Effector memory CD8-positive, alpha-beta T cell (primary cell): ENCODE data around the gene NOS3.

Source experiments
- ATAC-seq: fragments of 150-1000 bp; cut with Tn5 transposase; replicated peaks from 2 replicates; pipeline ENCODE4 v1.10.0; 2021; ENCODE audit warnings: mild to moderate bottlenecking, moderate library complexity
- DNase-seq, 3 experiments: peaks; one replicate each; pipeline ENCODE4 v3.0.0; 2021
- H3K27ac Mint-ChIP-seq, 2 donors: one replicate each; pipeline ENCODE4 v1.8.0; 2022; ENCODE audit warnings: mild to moderate bottlenecking in 2 of 2, mixed read lengths in 2 of 2, moderate library complexity in 2 of 2
- H3K27me3 Mint-ChIP-seq, 2 donors: one replicate each; pipeline ENCODE4 v1.8.0; 2022; ENCODE audit warnings: mixed read lengths in 2 of 2
- H3K36me3 Mint-ChIP-seq: one replicate; pipeline ENCODE4 v1.8.0; 2022; ENCODE audit warnings: mild to moderate bottlenecking, moderate library complexity, mixed read lengths; ENCODE audit not compliant: insufficient read depth
- H3K4me1 Mint-ChIP-seq, 2 donors: one replicate each; pipeline ENCODE4 v1.8.0; 2022; ENCODE audit warnings: low read depth in 2 of 2, mixed read lengths in 2 of 2
- H3K4me3 Mint-ChIP-seq, 2 donors: one replicate each; pipeline ENCODE4 v1.8.0; 2022; ENCODE audit warnings: mild to moderate bottlenecking in 2 of 2, mixed read lengths in 2 of 2, moderate library complexity in 2 of 2
- H3K9me3 Mint-ChIP-seq, 2 donors: one replicate each; pipeline ENCODE4 v1.8.0; 2022; ENCODE audit warnings: mixed read lengths in 2 of 2

NOS3 gene

DNA sequence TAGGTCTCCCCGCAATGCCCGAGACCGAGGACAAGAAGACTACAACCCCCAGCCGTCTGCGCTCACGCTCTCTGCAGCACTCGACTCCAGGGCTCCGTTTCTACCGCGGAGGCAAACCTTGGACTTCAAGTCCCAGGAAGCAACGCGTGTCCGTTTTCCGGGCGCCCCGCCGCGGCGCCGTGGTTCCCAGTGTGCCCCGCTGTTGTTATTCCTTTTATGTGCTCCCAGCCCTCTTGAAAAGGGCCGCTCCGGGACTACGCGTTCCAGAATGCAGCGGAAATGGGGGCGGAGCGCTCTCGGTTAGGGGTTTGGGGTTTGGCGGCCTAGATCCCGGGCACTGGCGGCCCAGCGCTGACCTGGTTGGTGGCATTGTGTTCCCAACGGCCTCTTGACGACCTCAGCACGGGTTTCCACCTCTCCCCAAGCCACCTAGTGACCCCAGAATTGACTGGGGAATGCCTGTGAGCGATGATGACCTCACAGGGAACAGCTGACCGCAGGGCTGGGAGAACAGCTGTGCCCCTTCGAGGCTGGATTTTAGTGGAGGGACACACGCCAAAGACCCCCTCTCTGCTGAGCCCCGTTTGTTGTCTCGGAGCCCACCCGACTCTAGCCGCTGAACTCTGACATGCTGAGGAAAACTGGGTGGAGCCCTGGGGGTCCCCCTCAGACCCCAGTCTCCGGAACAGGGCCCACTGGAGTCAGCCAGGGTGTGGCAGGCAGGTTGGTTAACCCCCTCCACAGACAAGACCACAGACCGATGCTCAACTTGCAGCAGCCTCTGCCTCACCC is 67.4 kb downstream of the NOS3 start:
- H3K4me3 Mint-ChIP-seq, result peak overlapping the region; percentile 95 to 97
- peak; percentile 88 for ATAC-seq
- peaks cover 10% of the 10 kb centered on the region for H3K36me3 Mint-ChIP-seq
- peaks cover 37 to 41% of the 10 kb centered on the region in 2 donors for H3K4me1 Mint-ChIP-seq
- H3K27ac Mint-ChIP-seq, result peak overlapping the region; percentile 82 to 97
- peaks cover 0 to 8% of the 10 kb centered on the region in 2 donors for H3K27me3 Mint-ChIP-seq
- no peaks in the 10 kb centered on the region for H3K9me3 Mint-ChIP-seq
- DNase-seq, result peak; percentile 93 to 94 (median 94)

DNA sequence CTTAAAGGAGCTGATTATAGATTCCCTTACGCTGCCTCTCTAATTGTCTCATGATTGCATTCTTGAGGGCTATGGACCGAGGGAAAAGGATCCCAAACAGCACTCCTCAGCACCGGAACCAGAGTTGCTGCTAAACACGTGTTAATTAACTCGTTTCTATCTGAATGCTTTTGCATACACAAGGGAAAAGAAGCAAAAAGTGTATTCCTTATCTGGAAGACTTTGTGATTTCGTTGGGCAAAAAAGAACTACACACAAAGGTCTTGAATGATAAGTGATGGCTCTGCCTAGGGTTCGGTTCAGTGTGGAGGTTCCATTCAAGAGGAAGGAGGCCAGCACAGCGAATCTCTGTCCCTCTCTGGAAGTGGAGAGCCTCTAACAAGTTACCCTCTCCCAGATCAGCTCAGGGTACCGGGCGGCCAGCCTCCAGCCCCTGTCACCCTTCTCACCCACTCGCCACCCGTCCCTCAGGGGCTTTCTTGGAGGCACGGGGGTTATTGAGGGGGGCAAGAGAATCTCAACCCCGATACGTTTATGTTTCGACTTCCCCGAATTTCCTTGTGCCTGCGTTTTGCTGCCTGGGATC is 68.1 kb downstream of the NOS3 start:
- Mint-ChIP-seq H3K36me3 (peaks cover 10% of the 10 kb centered on the region), H3K27ac (peak overlapping the region; percentile 82 to 97), H3K4me3 (peak overlapping the region; percentile 95 to 97), H3K9me3 (no peaks in the 10 kb centered on the region), H3K27me3 (peaks cover 0 to 8% of the 10 kb centered on the region in 2 donors), H3K4me1 (peaks cover 37 to 41% of the 10 kb centered on the region in 2 donors)
- ATAC-seq (no peak), DNase-seq (peak in 1 of 3 experiments; percentile 30)

DNA sequence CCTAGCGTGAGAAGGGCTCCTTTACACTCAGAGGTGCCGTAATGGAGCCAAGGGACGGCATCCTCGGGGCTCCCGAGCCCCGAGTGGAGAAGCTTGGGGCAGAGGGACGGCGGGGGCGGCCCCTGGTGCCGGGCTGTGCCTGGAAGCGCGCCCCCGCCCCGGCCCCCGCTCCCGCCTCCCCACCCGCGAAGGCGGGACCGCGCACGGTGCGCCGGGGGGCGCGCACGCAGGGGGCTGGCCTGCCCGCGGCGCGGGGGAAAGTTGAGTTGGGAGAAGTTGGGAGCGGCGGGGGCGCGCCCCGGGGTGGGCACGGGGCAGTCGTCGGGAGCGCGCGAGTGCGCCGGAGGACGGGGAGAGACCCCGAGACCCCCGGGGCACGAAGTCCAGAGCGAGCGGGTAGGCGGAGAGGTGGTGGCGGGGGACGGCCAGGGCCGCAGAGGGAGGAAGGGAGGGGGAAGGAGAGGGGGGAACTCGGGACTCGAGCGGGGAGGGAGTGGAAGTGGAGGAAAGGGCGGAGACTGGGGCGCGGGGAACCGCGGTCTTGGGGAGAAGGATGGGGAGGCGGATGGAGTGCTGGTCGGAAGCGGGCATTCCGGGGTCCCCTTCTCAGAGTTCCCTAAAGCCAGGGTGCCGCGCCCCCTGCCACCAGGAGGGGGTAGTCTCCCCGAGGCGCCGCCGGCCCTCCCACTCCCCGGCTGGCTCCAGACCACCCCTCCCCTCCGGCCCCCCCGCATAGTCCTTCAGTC is 68.7 kb downstream of the NOS3 start, which contains the start of gene SLC4A2:
TSS of gene SLC4A2 (plus strand) at position 223 of the 746 bp plus-strand sequence. CDS start 2,399 bp downstream, outside the sequence.
- H3K9me3 Mint-ChIP-seq, result no peaks in the 10 kb centered on the region
- ATAC-seq (peak; percentile 16), DNase-seq (peak; percentile 50 to 67 (median 65))
- peaks cover 13% of the 10 kb centered on the region for H3K36me3 Mint-ChIP-seq
- peaks cover 37 to 41% of the 10 kb centered on the region in 2 donors for H3K4me1 Mint-ChIP-seq
- peaks cover 0 to 4% of the 10 kb centered on the region in 2 donors for H3K27me3 Mint-ChIP-seq
- peak within 1 kb of the TSS; percentile 95 to 97 for H3K4me3 Mint-ChIP-seq
- peak within 1 kb of the TSS; percentile 82 to 97 for H3K27ac Mint-ChIP-seq

DNA sequence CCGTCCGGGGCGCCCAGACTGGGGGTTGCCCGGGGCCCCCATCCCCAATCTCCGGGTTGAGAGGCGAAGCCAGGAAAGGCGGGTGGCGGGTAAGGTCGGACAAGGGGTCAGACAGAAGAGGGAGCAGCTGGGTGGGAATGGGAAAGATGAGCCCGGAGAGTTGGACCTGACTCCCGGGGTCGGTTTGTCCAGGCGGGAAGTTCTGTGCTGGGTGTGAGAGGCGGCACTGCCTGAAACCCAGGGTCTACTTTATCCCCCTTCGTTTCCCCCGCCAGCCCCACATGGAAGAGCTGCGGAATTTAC is 69.2 kb downstream of the NOS3 start:
- Mint-ChIP-seq H3K27ac (peak overlapping the region; percentile 82 to 97), H3K9me3 (no peaks in the 10 kb centered on the region), H3K4me3 (peak overlapping the region; percentile 95 to 97), H3K4me1 (peaks cover 37 to 41% of the 10 kb centered on the region in 2 donors), H3K36me3 (peaks cover 13% of the 10 kb centered on the region), H3K27me3 (no peaks in the 10 kb centered on the region)
- DNase-seq (no peak), ATAC-seq (no peak)

DNA sequence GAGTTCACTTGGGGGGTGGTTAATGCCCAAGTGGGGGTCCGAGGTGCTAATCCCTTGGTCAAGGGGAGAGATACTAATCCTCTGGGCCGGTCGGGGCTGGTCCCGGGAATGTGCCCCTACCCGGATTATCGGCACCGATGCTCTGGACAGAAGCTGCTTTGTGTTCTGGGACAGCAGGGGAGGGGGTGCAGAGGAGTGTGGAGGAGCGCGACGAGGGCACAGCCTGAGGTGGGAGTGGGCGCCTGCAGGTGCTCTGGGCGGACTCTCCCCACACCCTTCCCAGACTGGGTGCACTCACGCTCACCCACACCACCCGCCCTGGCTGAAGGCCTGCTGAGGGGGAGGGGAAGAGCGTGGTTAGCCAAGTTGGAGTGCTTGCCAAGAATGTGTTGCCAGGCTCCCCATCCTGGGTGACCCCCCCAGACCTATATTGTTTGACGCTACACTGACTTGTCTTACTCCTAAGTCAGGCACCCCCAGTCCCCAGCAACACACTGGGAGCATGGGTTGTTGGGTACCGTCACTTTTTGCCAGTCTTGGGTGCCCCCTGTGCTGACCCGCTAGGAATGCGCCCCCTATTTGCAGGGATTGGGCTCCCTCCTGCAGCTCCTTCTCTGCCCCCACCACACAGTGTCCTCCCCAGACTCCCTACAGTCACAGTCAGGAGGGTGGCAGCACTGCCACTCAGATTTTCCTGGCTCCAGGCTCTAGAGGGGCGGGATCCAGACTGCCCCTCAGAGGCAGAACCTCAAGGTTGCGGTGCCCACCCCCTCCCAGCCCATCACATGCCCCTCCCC is 69.8 kb downstream of the NOS3 start:
- DNase-seq, result no peak
- peak overlapping the region; percentile 82 to 97 for H3K27ac Mint-ChIP-seq
- peak overlapping the region; percentile 95 to 97 for H3K4me3 Mint-ChIP-seq
- H3K36me3 Mint-ChIP-seq, result peaks cover 13% of the 10 kb centered on the region
- peaks cover 37 to 41% of the 10 kb centered on the region in 2 donors for H3K4me1 Mint-ChIP-seq
- no peaks in the 10 kb centered on the region for H3K9me3 Mint-ChIP-seq
- ATAC-seq, result no peak
- no peaks in the 10 kb centered on the region for H3K27me3 Mint-ChIP-seq

DNA sequence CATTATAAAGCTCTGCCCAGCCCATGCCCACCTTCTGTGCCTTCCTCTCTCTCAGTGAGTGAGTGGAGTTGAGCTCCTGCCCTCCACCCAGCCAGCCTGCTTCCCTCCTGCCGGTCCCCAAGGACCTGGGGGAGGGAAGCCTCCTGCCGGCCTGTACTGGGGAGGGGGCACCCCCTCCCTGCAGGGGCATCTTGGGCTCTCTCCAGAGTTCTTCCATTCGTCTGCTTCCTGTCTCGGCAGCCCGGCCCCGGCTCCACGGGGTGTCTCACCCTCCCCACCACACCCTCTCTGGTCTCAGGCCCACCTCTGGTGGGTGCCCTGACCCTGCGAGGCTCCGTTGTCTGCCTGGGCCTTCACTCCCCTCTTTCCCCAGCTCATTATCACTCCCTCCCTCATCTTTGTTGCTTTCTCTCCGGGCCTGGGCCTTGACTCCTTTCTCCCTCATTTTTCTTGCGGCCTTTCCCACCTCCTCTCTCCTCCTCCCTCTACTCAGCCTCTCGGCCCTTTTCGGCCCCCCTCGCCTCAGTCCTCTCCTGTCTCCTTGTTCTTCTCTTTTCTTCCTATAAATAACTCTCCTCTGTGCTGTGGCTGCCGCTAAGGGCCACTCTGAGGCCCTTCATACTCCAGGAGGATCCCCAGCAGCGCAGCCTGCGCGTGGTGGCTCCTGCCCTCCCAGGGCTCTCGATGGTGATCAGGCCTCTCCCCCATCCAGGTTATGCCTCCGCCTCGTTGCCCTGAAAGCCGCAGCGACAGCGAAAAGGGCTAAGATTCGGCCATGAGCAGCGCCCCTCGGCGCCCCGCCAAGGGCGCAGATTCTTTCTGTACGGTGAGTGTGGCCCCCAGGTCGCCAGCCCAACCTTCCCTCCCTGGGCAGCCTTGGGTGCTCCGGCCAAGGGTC is 70.6 kb downstream of the NOS3 start:
- Mint-ChIP-seq H3K4me3 (peak overlapping the region; percentile 95 to 97), H3K27ac (peak overlapping the region; percentile 39 to 65), H3K4me1 (peaks cover 37 to 41% of the 10 kb centered on the region in 2 donors), H3K9me3 (no peaks in the 10 kb centered on the region), H3K36me3 (peaks cover 13% of the 10 kb centered on the region), H3K27me3 (no peaks in the 10 kb centered on the region)
- no peak for DNase-seq
- ATAC-seq, result no peak

DNA sequence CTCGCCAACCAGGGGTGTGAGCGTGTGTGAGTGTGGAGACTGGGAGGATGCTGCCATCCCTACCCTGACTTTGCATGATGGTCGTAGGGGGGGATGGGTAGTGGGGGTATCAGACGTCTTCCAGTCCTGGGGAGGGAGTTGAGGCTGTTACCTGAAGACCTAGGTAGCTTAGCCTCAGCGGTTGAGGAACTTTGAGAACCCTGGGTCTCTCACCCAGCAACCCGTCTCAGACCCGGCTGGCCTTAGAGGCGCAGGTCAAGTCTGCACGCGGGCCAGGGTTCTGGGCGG is 71.2 kb downstream of the NOS3 start:
- DNase-seq (no peak), ATAC-seq (no peak)
- Mint-ChIP-seq H3K4me3 (peak overlapping the region in 1 of 2 donors; percentile 95), H3K9me3 (no peaks in the 10 kb centered on the region), H3K27me3 (no peaks in the 10 kb centered on the region), H3K4me1 (peaks cover 31 to 37% of the 10 kb centered on the region in 2 donors), H3K36me3 (peaks cover 15% of the 10 kb centered on the region), H3K27ac (peak overlapping the region in 1 of 2 donors; percentile 39)

DNA sequence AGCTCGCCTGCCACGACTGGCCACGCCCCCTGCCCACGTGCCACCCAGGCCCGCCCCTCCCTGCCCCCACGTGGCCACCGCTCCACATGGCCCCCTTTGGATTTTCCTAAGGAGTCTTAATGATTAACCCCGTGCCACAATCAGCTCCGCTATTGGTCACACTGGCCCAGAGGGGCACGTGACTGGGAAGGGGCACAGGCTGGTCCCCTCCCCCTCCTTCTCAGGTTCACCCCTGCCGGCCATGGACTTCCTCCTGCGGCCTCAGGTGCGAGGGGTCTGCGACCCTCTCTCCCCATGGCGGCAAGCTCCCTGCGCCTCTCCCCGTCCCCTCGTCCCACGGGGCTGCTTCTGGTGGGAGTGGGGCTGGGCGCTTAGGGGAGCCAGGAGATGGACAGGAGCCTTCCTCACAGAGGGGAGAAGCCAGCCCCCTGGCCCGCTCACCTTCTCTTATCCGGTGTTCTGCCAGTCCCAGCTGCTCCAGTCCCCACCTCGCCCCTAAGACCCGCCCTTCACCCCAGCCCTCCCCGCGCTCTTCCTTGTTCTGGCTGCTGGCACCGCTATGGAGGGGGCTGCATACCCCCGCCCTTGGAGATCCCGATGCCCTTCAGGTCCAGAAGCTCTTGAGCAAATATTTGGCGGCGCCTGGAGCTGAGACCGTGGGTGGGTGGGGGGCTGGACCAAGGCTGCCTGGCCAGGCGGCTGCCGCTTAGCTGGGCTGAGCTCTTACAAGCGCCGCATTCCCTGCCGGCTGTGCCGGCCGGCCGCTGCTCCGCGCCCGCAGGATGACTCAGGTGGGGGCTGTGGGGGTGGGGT is 71.8 kb downstream of the NOS3 start:
- no peaks in the 10 kb centered on the region for H3K27me3 Mint-ChIP-seq
- DNase-seq (no peak), ATAC-seq (no peak)
- peaks cover 20% of the 10 kb centered on the region for H3K36me3 Mint-ChIP-seq
- peaks cover 27 to 32% of the 10 kb centered on the region in 2 donors for H3K4me1 Mint-ChIP-seq
- no peaks in the 10 kb centered on the region for H3K9me3 Mint-ChIP-seq
- no peak overlapping the region for H3K4me3 Mint-ChIP-seq
- H3K27ac Mint-ChIP-seq, result no peak overlapping the region

DNA sequence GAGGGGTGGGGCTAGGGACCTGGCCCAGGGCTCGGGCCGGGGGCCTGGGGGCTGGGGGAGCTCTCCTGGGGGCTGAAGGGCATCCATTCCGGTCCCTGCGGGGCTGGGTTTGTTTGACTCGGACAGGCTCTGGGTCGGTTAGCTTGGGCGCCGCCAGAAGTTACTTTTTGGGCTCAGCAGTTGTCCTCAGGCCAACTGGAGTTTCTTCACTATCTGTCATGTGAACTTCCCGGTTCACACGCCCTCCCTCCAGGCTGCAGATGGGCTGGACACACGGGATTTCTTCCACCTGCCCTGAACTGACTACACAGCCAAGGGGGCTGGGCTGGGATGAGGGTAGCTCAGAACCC is 72.4 kb downstream of the NOS3 start:
- Mint-ChIP-seq H3K27me3 (no peaks in the 10 kb centered on the region), H3K4me3 (no peak overlapping the region), H3K4me1 (peaks cover 26 to 31% of the 10 kb centered on the region in 2 donors), H3K36me3 (peaks cover 22% of the 10 kb centered on the region), H3K9me3 (no peaks in the 10 kb centered on the region), H3K27ac (peak overlapping the region in 1 of 2 donors; percentile 17)
- DNase-seq, result no peak
- ATAC-seq, result no peak
